ENCODE results near the gene ATRNL1.
"Not testable (repeated sequence)": the region's sequence is repeated elsewhere in the genome, so short reads cannot be mapped to it uniquely, and the experiment has no call there.

The ATRNL1 gene

DNA sequence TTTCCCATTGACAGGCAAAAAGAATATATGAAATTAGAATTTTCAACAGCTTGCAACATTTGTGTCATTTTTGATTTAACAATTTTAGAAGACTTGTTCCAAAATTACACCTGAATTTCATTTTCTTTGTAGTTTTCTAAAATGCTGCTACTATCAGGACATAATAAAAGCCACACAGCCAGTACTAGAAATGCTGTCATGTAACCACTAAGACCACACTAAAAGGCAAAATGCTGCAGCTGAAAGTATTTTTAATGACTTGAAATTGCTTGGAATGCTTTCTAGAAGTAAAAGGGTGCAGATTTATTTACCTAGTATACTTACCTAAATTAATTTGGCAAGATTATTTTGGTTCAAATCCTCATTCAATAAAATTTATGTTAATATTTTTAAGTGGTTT is 709.7 kb downstream of the ATRNL1 start:
- DNase-seq (ENCODE audit: low spot score), result no peak
- TF ChIP-seq, protein P1, sequence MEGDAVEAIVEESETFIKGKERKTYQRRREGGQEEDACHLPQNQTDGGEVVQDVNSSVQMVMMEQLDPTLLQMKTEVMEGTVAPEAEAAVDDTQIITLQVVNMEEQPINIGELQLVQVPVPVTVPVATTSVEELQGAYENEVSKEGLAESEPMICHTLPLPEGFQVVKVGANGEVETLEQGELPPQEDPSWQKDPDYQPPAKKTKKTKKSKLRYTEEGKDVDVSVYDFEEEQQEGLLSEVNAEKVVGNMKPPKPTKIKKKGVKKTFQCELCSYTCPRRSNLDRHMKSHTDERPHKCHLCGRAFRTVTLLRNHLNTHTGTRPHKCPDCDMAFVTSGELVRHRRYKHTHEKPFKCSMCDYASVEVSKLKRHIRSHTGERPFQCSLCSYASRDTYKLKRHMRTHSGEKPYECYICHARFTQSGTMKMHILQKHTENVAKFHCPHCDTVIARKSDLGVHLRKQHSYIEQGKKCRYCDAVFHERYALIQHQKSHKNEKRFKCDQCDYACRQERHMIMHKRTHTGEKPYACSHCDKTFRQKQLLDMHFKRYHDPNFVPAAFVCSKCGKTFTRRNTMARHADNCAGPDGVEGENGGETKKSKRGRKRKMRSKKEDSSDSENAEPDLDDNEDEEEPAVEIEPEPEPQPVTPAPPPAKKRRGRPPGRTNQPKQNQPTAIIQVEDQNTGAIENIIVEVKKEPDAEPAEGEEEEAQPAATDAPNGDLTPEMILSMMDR (IDR thresholded peaks at IDR 0.05; ENCODE audit: extremely low read depth, missing control alignments), result no peak

DNA sequence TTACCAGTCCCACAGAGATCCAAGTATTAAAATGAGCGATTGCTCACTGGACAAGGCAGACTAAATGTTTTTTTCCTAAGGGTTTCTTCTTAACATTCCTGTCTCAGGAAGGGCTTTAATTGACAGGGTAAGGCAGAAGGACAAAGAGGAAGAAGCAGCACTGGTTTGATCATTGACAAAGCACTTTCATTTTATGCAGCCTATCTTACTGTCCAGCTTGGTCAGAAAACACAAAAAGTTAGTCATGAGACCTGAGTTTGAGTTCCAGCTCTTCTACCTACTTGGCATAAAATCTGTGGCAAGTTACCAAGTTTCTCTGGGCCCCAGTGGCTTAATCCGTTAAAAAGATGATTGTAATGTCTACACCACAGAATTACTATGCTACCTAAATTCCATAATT is 721.4 kb downstream of the ATRNL1 start:
- TF ChIP-seq, protein P1 (IDR thresholded peaks at IDR 0.05; ENCODE audit: extremely low read depth, missing control alignments), result no peak
- DNase-seq (ENCODE audit: low spot score), result no peak

DNA sequence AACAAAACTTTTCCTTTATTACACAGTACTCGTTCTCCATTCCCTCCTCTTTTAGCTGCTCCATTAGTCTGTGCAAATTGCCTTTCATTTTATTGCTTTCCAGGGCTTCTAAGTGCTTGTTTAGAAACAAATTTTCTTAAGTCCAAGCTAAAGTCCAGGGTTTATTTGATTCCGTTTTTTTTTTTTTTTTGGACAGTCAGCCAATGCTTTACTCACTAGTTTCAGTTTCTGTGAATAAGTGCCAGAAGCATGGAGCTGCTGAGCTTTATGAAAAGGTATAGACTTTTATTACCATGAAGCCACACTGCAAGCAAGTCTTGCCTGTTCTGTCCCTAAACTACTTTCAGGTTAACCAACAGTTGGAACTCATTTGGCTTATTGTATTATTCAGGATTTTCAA is 724.8 kb downstream of the ATRNL1 start:
- TF ChIP-seq, protein P1 (IDR thresholded peaks at IDR 0.05; ENCODE audit: extremely low read depth, missing control alignments), result no peak
- no peak for DNase-seq (ENCODE audit: low spot score)

DNA sequence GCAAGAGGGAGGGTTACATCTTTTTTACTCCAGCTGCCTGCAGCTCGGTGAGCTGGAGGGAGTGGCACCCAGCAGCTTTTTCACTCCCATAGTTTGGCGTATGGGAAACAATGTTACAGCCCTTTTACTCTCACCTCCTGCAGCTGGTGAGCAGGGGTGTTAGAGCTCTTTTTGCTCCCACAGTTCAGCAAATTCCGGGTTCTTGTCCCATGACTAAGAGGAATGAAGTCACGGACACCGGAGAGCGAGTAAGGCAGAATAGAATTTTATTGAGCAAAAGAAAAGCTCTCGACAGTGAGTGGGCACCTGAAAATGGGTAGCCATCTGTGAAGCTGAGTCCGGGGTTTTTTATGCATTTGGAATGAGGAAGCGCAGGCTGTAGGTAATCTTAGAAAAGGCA is 733.2 kb downstream of the ATRNL1 start:
- no peak for DNase-seq (ENCODE audit: low spot score)
- TF ChIP-seq, protein P1 (IDR thresholded peaks at IDR 0.05; ENCODE audit: extremely low read depth, missing control alignments), result no peak

DNA sequence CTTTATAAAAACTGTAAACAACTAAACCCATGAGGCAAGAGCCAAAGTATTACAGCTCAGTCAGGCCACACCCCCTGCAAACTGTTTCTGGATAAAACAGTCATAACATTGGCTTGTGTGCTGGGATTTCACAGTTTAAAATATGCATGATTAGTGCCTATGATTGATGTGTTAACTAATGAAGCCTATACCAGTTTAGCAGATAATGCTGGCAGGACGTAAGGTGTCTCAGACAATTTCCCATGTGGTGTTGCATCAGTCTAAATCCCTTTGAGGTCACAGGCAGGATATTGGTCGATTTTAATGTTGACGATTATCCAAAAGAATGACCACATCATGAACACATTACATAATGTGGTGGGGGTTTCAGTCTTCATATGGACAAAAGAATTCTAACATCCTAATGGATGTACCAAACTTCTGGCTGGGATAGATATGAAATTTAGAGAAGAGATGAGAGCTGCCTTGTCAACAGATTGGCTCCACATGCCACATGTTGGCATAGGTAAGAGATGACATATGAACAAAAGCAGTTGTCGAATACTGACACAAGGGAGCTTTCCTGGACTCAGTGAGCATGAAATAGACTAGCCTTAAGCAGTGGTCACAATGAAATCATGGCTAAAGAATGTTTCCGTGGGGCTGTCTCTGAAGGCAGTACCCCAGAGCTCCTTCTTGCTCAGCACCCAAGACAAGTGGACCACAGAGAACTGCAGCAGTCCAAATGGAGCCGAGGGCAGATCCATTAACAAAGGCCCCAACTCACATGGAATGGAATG is 734.3 kb downstream of the ATRNL1 start:
- TF ChIP-seq, protein P1 (IDR thresholded peaks at IDR 0.05; ENCODE audit: extremely low read depth, missing control alignments), result no peak
- DNase-seq (ENCODE audit: low spot score), result no peak

DNA sequence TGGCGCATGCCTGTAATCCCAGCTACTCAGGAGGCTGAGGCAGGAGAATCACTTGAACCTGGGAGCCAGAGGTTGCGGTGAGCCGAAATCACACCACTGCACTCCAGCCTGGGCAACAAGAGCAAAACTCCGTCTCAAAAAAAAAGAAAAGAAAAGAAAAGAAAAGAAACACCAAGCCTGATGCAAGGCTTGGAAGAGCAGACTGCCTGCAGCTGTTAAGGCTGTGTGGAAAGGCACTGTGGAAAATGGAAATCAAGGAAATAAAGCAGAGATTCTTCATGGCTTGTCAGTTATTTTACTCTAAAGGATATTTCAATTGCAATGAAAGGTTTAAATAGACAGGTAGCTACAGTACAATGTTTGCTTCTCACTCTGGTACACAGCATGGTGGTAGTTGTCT is 735.0 kb downstream of the ATRNL1 start:
- not testable (repeated sequence) for DNase-seq (ENCODE audit: low spot score)

DNA sequence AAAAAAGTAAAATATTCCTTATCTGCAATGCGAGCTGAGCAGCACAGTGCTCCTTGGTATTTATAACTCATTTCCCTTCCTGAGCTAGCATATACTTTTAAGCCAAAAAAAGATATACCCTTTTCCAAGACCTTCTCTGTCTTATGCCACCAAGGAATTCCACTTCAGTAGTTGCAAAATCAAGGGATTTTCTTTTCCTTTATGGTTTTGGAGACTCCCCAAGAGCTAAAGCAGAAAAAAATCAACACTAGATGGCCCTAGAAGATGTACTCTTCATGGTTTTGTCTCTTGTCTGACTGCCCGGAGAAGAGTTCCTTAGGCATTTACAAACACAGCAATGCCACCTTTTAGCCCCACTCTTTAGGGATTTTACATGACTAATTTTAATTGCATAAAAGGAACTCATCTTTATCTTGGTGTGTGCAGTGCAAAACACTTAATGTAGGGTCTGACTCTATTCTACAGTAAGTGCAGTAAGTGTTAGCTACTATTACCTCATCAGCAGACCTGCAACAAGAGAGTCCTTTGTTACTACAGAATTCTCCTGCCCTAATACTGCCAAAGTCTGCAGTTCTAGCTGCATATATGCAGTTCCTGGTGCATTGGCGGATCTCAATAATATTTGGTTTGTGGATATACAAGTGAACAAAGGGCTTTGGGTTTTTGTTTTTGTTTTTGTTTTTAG is 736.5 kb downstream of the ATRNL1 start:
- no peak for DNase-seq (ENCODE audit: low spot score)
- TF ChIP-seq, protein P1 (IDR thresholded peaks at IDR 0.05; ENCODE audit: extremely low read depth, missing control alignments), result no peak
